SK-N-SH treated with all-trans-retinoic acid at 6 μM for 48 hours (cell line): ENCODE results near the gene ARL4C.

Source experiments
- ARNTL ChIP-seq: fragments of 450-650 bp; formaldehyde crosslinking; IDR thresholded peaks from 2 replicates; pipeline ENCODE4 v1.5.0; 2020; ENCODE audit warnings: low read depth, mild to moderate bottlenecking, moderate library complexity, borderline replicate concordance
- CREB5 ChIP-seq: fragments of 250-450 bp; sonication (Bioruptor Pico); IDR thresholded peaks from 2 replicates; pipeline ENCODE4 v1.5.1; 2020; ENCODE audit warnings: low read depth, mild to moderate bottlenecking, moderate library complexity
- GLIS3 ChIP-seq: fragments of 250-450 bp; sonication (Bioruptor Pico); IDR thresholded peaks from 2 replicates; pipeline ENCODE4 v1.5.0; 2020; ENCODE audit warnings: mild to moderate bottlenecking, moderate library complexity
- OSR1 ChIP-seq: fragments of 250-450 bp; sonication (Bioruptor Pico); IDR thresholded peaks from 2 replicates; pipeline ENCODE4 v1.8.0; 2022; ENCODE audit warnings: moderate library complexity, mild to moderate bottlenecking, inconsistent platforms
- PATZ1 ChIP-seq: fragments of 250-450 bp; sonication (Bioruptor Pico); IDR thresholded peaks from 2 replicates; pipeline ENCODE4 v1.8.0; 2020; ENCODE audit warnings: mild to moderate bottlenecking, moderate library complexity, borderline replicate concordance
- RARB ChIP-seq: fragments of 250-450 bp; sonication (Bioruptor Pico); IDR thresholded peaks from 2 replicates; pipeline ENCODE4 v1.8.0; 2021; ENCODE audit warnings: mild to moderate bottlenecking, moderate library complexity
- ZC3H10 ChIP-seq: fragments of 250-450 bp; sonication (Bioruptor Pico); IDR thresholded peaks from 2 replicates; pipeline ENCODE4 v1.5.1; 2021; ENCODE audit warnings: mild to moderate bottlenecking, moderate library complexity

GRCh38 chr2:234464291-234464645 is 32.6 kb downstream of the ARL4C start:
- TF ChIP-seq PATZ1 (no peak), CREB5 (CRISPR knock-in tag) (no peak), ZC3H10 (CRISPR knock-in tag) (no peak), ARNTL (no peak), GLIS3 (CRISPR knock-in tag) (no peak), RARB (no peak), OSR1 (no peak)
